Coronary artery (tissue), 2 donors: ENCODE measurements around the gene HNRNPK.
A peak's percentile ranks its signal among the peaks of the same experiment; 100 is the strongest.

Experiments used
- DNase-seq: peaks from one replicate; pipeline ENCODE4 v3.0.0-alpha.2; 2017; ENCODE audit warnings: low spot score
- H3K27ac ChIP-seq, 2 donors: fragments of 200-600 bp; sonication (generic); one replicate each; pipeline ENCODE4 v1.5.1; 2016 to 2019
- H3K4me3 ChIP-seq: fragments of 200-600 bp; sonication (generic); 2 replicates; pipeline ENCODE4 v1.5.1; 2016; ENCODE audit warnings: mild to moderate bottlenecking, moderate library complexity
- CTCF ChIP-seq: fragments of 200-600 bp; sonication (generic); IDR thresholded peaks from one replicate; pipeline ENCODE4 v1.5.1; 2019; ENCODE audit warnings: antibody characterized with exemption

The HNRNPK gene

GRCh38 chr9:83979812-83980394 is at the start of gene HNRNPK:
Gene HNRNPK (minus strand): TSS chr9:83980215. CDS start chr9:83978252, 1,963 bp downstream.
- DNase-seq = peak; percentile 99
- no peak for TF ChIP-seq CTCF
- H3K27ac ChIP-seq = peak within 1 kb of the TSS; percentile 96 to 99
- peak within 1 kb of the TSS; percentile 90 for H3K4me3 ChIP-seq

DNA sequence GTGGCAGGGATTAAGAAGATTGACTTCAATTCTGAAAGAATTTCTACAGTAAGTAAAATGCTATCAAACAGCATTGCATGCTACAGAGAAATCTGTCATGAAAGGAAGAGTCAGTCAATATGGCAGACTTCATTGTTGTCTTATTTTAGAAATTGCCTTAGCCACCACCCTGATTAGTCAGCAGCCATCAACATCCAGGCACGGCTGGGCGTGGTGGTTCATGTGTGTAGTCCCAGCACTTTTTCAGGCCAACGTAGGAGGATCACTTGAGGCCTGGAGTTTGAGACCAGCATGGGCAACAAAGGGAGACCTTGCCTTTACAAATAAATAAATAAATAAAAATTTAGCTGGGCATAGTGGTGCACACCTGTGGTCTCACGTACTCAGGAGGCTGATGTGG is 47.2 kb upstream of the HNRNPK start:
- H3K4me3 ChIP-seq = no peak overlapping the region
- H3K27ac ChIP-seq = no peak overlapping the region
- no peak for TF ChIP-seq CTCF
- DNase-seq = no peak

DNA sequence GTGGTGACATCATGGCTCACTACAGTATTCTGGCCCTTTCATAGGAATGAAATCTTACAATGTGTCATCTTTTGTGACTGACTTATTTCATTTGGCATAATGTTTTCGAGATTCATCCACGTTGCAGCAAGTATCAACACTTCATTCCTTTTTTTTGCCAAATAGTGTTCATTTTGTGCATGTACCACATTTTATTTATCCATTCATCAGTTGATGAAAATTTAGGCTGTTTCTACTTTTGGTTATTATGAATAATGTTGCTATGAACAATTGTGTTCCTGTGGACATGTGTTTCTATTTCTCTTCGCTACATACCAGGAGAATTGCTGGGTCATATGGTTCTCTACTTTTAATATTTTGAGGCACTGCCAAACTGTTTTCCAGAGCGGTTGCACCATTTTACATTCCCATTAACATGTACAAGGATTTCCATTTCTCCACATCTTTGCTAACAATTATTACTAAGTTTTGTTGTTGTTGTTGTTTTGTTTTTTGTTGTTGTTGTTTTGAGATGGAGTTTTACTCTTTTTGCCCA is 44.1 kb upstream of the HNRNPK start:
- H3K27ac ChIP-seq = no peak overlapping the region
- DNase-seq = no peak
- no peak for TF ChIP-seq CTCF
- H3K4me3 ChIP-seq = no peak overlapping the region

DNA sequence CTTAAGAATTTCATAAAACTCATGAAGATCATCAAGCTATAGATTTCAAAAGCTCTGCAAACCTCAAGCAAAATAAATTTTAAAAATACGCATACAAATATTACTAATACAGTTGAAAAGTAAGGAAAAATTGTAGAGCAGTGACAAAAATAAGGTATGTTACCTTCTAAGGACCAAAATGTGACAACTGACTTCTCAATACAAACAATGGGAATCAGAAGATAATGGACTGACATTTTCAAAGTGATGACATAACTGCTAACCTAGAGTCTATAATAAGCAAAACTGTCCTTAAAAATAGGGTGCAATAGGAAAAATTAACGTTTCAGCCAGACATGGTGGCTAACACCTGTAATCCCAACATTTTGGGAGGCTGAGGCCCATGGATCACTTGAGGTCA is 27.6 kb upstream of the HNRNPK start:
- no peak for TF ChIP-seq CTCF
- H3K4me3 ChIP-seq = no peak overlapping the region
- DNase-seq = no peak
- no peak overlapping the region for H3K27ac ChIP-seq

DNA sequence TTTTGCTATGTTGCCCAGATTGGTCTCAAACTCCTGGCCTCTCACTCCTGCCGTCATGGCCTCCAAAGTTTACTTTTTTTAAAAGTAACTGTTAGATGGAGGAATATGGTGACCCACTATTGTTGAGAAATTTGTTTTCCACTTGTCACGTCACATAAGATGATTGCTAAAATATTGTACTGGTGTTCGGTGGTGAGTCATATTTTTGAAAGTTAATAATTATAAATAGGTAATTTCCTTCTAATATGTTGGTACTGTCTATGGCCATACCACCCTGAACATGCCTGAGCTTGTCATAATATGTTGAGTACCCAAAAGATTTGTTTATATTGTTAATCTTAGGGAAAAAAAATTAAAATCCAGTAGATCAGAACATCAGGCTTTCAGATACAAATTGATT is 23.2 kb upstream of the HNRNPK start:
- no peak overlapping the region for H3K4me3 ChIP-seq
- no peak overlapping the region for H3K27ac ChIP-seq
- TF ChIP-seq CTCF = no peak
- no peak for DNase-seq

DNA sequence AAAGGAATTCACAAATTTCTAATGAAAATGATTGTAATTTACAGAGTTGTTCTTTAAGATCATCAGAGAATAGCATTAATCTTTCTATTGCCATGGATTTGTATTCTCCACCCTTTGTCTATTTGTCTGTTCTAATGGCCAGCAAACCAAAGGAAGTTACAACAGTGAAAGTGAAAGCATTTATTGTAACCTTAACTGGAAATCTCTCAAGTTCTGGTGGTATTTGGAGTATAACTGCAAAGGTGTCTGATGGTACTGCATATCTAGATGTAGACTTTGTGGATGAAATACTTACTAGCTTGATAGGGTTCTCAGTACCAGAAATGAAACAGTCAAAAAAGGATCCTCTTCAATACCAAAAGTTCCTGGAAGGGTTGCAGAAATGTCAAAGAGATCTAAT is 22.3 kb upstream of the HNRNPK start:
- no peak for DNase-seq
- Histone ChIP-seq H3K4me3 (no peak overlapping the region), H3K27ac (no peak overlapping the region)
- TF ChIP-seq CTCF = no peak

DNA sequence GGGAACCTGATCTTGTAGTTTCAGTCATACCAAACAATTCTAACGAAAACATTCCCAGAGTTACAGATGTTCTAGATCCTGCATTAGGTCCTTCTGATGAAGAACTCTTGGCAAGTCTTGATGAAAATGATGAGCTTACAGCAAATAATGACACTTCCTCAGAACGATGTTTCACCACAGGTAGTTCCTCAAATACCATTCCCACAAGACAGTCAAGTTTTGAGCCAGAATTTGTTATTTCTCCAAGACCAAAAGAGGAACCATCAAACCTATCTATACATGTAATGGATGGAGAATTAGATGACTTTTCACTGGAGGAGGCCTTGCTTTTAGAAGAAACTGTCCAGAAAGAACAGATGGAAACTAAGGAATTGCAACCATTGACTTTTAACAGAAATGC is 21.6 kb upstream of the HNRNPK start:
- DNase-seq = no peak
- TF ChIP-seq CTCF = no peak

More for the DNA sequence above, 21.6 kb upstream of the HNRNPK start:
- H3K27ac ChIP-seq = no peak overlapping the region
- no peak overlapping the region for H3K4me3 ChIP-seq
